Hepatocyte (in vitro differentiated cells): ENCODE measurements around the gene PKP3.

ENCODE experiments used
- EZH2 ChIP-seq: fragments of 200-600 bp; sonication (generic); IDR thresholded peaks from 2 replicates; pipeline ENCODE4 v1.6.1; 2016; ENCODE audit warnings: antibody characterized with exemption, mild to moderate bottlenecking, borderline replicate concordance
- TF ChIP-seq, protein P1 (sequence below): fragments of 200-600 bp; sonication (generic); IDR thresholded peaks from 2 replicates; pipeline ENCODE4 v1.5.1; 2016; ENCODE audit warnings: antibody characterized with exemption, mild to moderate bottlenecking; ENCODE audit not compliant: poor library complexity

DNA sequence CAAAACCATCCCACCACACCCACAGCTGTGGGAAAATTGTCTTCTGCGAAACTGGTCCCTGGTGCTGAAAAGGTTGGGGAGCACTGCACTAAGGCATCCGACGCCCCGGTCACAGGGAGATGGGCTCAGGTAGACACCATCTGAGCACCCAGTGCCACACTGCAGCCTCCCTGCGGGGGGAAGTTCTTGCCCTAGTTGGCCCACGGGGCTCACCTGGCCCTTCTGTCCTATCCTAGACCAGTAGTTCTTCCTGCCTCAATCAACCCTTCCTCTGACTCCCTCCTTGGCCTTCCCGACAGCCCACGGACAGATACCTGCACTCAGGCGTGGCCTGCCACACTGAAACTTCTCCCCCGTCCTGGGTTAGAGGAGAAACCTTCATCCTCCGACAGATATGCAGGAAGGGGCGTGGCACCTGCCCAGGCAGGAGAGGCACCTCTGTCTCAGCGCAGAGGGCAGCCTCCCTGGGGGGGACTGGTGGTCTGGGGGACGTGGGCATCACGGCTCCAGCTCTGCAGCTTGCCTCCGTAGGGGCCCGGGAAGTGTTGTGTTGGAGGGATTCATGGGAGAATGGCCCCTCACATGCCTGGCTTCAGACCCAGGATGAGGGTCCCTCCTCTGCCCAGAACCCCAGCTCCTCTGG is 43.3 kb downstream of the PKP3 start:
- TF ChIP-seq, protein P1, sequence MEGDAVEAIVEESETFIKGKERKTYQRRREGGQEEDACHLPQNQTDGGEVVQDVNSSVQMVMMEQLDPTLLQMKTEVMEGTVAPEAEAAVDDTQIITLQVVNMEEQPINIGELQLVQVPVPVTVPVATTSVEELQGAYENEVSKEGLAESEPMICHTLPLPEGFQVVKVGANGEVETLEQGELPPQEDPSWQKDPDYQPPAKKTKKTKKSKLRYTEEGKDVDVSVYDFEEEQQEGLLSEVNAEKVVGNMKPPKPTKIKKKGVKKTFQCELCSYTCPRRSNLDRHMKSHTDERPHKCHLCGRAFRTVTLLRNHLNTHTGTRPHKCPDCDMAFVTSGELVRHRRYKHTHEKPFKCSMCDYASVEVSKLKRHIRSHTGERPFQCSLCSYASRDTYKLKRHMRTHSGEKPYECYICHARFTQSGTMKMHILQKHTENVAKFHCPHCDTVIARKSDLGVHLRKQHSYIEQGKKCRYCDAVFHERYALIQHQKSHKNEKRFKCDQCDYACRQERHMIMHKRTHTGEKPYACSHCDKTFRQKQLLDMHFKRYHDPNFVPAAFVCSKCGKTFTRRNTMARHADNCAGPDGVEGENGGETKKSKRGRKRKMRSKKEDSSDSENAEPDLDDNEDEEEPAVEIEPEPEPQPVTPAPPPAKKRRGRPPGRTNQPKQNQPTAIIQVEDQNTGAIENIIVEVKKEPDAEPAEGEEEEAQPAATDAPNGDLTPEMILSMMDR: no peak
- no peak for TF ChIP-seq EZH2
